IPS-NIHi11 (cell line): ENCODE measurements around the gene BRD3.

Experiments
- DNase-seq: peaks from one replicate; pipeline ENCODE4 v3.0.0; 2012; ENCODE audit warnings: mixed read lengths, low spot score

Gene BRD3

GRCh38 chr9:134039386-134040175 lies 28.2 kb downstream of the BRD3 start:
- peak; percentile 2 for DNase-seq

- no peak for DNase-seq
These were observed 30.2 kb downstream of the BRD3 start for GRCh38 chr9:134037641-134038040.

- no peak for DNase-seq
These were observed 31.7 kb downstream of the BRD3 start for GRCh38 chr9:134036130-134036529.

- DNase-seq, result no peak
These were observed 32.5 kb downstream of the BRD3 start for GRCh38 chr9:134035041-134036039.

- DNase-seq, result no peak
These were observed 33.4 kb downstream of the BRD3 start for GRCh38 chr9:134034215-134035040.

GRCh38 chr9:134033516-134034214 lies 34.2 kb downstream of the BRD3 start:
- no peak for DNase-seq

GRCh38 chr9:134032456-134033222 lies 35.2 kb downstream of the BRD3 start:
- DNase-seq, result no peak

- DNase-seq, result no peak
These were observed 36.0 kb downstream of the BRD3 start for GRCh38 chr9:134031783-134032182.

- no peak for DNase-seq
These were observed 36.9 kb downstream of the BRD3 start for GRCh38 chr9:134030821-134031470.

GRCh38 chr9:134029248-134030226 lies 38.3 kb downstream of the BRD3 start:
- DNase-seq, result no peak

GRCh38 chr9:134028575-134029247 lies 39.1 kb downstream of the BRD3 start:
- no peak for DNase-seq

- DNase-seq, result no peak
These were observed 39.8 kb downstream of the BRD3 start for GRCh38 chr9:134028076-134028475.

GRCh38 chr9:134027561-134027960 lies 40.3 kb downstream of the BRD3 start:
- no peak for DNase-seq

- no peak for DNase-seq
These were observed 40.8 kb downstream of the BRD3 start for GRCh38 chr9:134026981-134027380.

GRCh38 chr9:134026581-134026980 lies 41.2 kb downstream of the BRD3 start:
- DNase-seq, result no peak

- peak; percentile 73 for DNase-seq
These were observed 42.0 kb downstream of the BRD3 start for GRCh38 chr9:134025606-134026541.
